ENCODE results near the gene NEXMIF. TPM values are rescaled to one million over a fixed set of nuclear protein-coding genes. Genes with fewer than 3 reads are reported as not detected.
"Not testable (repeated sequence)": the region's sequence is repeated elsewhere in the genome, so short reads cannot be mapped to it uniquely, and the experiment has no call there.

NEXMIF gene
- total RNA-seq, 1 donor from 2014 or later, result not detected

GRCh38 chrX:74902806-74903205, 22.4 kb downstream of the NEXMIF start:
- no peak overlapping the region for H3K4me3 Mint-ChIP-seq (ENCODE audit: unreplicated experiment)
- no peaks in the 10 kb centered on the region for H3K36me3 Mint-ChIP-seq (ENCODE audit: unreplicated experiment)
- H3K27me3 Mint-ChIP-seq (ENCODE audit: unreplicated experiment), result no peaks in the 10 kb centered on the region
- H3K4me1 Mint-ChIP-seq (ENCODE audit: unreplicated experiment), result no peaks in the 10 kb centered on the region
- no peak for TF ChIP-seq CTCF (IDR thresholded peaks at IDR 0.05)
- H3K9me3 Mint-ChIP-seq (ENCODE audit: unreplicated experiment), result peaks cover 23% of the 10 kb centered on the region
- no peak for DNase-seq (ENCODE audit: extremely low spot score, unreplicated experiment)
- no peak overlapping the region for H3K27ac Mint-ChIP-seq (ENCODE audit: unreplicated experiment)

- Mint-ChIP-seq H3K27me3 (ENCODE audit: unreplicated experiment) (no peaks in the 10 kb centered on the region), H3K36me3 (ENCODE audit: unreplicated experiment) (no peaks in the 10 kb centered on the region), H3K4me1 (ENCODE audit: unreplicated experiment) (no peaks in the 10 kb centered on the region), H3K27ac (ENCODE audit: unreplicated experiment) (no peak overlapping the region), H3K9me3 (ENCODE audit: unreplicated experiment) (peaks cover 22% of the 10 kb centered on the region), H3K4me3 (ENCODE audit: unreplicated experiment) (no peak overlapping the region)
- no peak for DNase-seq (ENCODE audit: extremely low spot score, unreplicated experiment)
- TF ChIP-seq CTCF (IDR thresholded peaks at IDR 0.05), result no peak
Measured at GRCh38 chrX:74892561-74892960, 32.7 kb downstream of the NEXMIF start.

GRCh38 chrX:74890676-74891430, 34.4 kb downstream of the NEXMIF start:
- no peak overlapping the region for H3K27ac Mint-ChIP-seq (ENCODE audit: unreplicated experiment)

GRCh38 chrX:74882383-74882782, 42.9 kb downstream of the NEXMIF start:
- not testable (repeated sequence) for H3K4me1 Mint-ChIP-seq (ENCODE audit: unreplicated experiment); H3K4me3 Mint-ChIP-seq (ENCODE audit: unreplicated experiment); DNase-seq (ENCODE audit: extremely low spot score, unreplicated experiment); H3K27ac Mint-ChIP-seq (ENCODE audit: unreplicated experiment); H3K36me3 Mint-ChIP-seq (ENCODE audit: unreplicated experiment); H3K27me3 Mint-ChIP-seq (ENCODE audit: unreplicated experiment)
- peaks cover 23% of the 10 kb centered on the region for H3K9me3 Mint-ChIP-seq (ENCODE audit: unreplicated experiment)

More at GRCh38 chrX:74890676-74891430, 34.4 kb downstream of the NEXMIF start:
- Mint-ChIP-seq H3K4me1 (ENCODE audit: unreplicated experiment) (no peaks in the 10 kb centered on the region), H3K9me3 (ENCODE audit: unreplicated experiment) (peaks cover 18% of the 10 kb centered on the region), H3K36me3 (ENCODE audit: unreplicated experiment) (no peaks in the 10 kb centered on the region), H3K4me3 (ENCODE audit: unreplicated experiment) (no peak overlapping the region), H3K27me3 (ENCODE audit: unreplicated experiment) (no peaks in the 10 kb centered on the region)
- DNase-seq (ENCODE audit: extremely low spot score, unreplicated experiment), result no peak
- TF ChIP-seq CTCF (IDR thresholded peaks at IDR 0.05), result no peak

GRCh38 chrX:74865725-74866124, 59.5 kb downstream of the NEXMIF start:
- Mint-ChIP-seq H3K4me3 (ENCODE audit: unreplicated experiment) (no peak overlapping the region), H3K27me3 (ENCODE audit: unreplicated experiment) (no peaks in the 10 kb centered on the region), H3K36me3 (ENCODE audit: unreplicated experiment) (no peaks in the 10 kb centered on the region), H3K4me1 (ENCODE audit: unreplicated experiment) (no peaks in the 10 kb centered on the region), H3K27ac (ENCODE audit: unreplicated experiment) (no peak overlapping the region), H3K9me3 (ENCODE audit: unreplicated experiment) (peaks cover 27% of the 10 kb centered on the region)
- DNase-seq (ENCODE audit: extremely low spot score, unreplicated experiment), result no peak
- TF ChIP-seq CTCF (IDR thresholded peaks at IDR 0.05), result no peak
